ENCODE data around the gene KLF16. TPM values are rescaled to one million over a fixed set of nuclear protein-coding genes. Genes with fewer than 3 reads are reported as not detected.
"Not testable (repeated sequence)": the region's sequence is repeated elsewhere in the genome, so short reads cannot be mapped to it uniquely, and the experiment has no call there.

The KLF16 gene
- total RNA-seq, 1 experiment from 2014 or later = 26.7 TPM

- Histone ChIP-seq H3K4me3 (no peak overlapping the region), H3F3A (ENCODE audit: insufficient read depth, low read depth) (no peaks in the 10 kb centered on the region), H3K9me3 (ENCODE audit: insufficient read depth, low read depth) (no peaks in the 10 kb centered on the region), H2AFZ (no peak overlapping the region), H3K4me2 (no peak overlapping the region), H3K79me2 (ENCODE audit: low read depth) (peaks cover 33% of the 10 kb centered on the region), H4K20me1 (ENCODE audit: insufficient read depth) (peaks cover 8% of the 10 kb centered on the region; the same call in 1 of the 2 replicates), H3K36me3 (ENCODE audit: low read depth) (no peaks in the 10 kb centered on the region), H3K27ac (no peak overlapping the region), H3K9me2 (ENCODE audit: insufficient read depth) (no peaks in the 10 kb centered on the region), H3K4me1 (replicated peaks; ENCODE audit: insufficient read depth) (peaks cover 6% of the 10 kb centered on the region; the same call in 1 of the 2 replicates), H3K27me3 (ENCODE audit: insufficient read depth, low read depth) (no peaks in the 10 kb centered on the region)
- BruUV-seq (replicated peaks) = no TSS peak
- DNase-seq = no peak
- ChIA-PET POLR2A (ENCODE audit: unreplicated experiment) (no interaction called here), CTCF (no interaction called here)
- no peak for TF ChIP-seq EZH2 (IDR thresholded peaks at IDR 0.05; ENCODE audit: low read depth)
- TF ChIP-seq, protein P1, sequence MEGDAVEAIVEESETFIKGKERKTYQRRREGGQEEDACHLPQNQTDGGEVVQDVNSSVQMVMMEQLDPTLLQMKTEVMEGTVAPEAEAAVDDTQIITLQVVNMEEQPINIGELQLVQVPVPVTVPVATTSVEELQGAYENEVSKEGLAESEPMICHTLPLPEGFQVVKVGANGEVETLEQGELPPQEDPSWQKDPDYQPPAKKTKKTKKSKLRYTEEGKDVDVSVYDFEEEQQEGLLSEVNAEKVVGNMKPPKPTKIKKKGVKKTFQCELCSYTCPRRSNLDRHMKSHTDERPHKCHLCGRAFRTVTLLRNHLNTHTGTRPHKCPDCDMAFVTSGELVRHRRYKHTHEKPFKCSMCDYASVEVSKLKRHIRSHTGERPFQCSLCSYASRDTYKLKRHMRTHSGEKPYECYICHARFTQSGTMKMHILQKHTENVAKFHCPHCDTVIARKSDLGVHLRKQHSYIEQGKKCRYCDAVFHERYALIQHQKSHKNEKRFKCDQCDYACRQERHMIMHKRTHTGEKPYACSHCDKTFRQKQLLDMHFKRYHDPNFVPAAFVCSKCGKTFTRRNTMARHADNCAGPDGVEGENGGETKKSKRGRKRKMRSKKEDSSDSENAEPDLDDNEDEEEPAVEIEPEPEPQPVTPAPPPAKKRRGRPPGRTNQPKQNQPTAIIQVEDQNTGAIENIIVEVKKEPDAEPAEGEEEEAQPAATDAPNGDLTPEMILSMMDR (conservative IDR thresholded peaks at IDR 0.05) = no peak
- intact Hi-C loops (cut with micrococcal nuclease; ENCODE audit: unreplicated experiment) = no loop called here
Observed at GRCh38 chr19:1880611-1881392, 17.4 kb upstream of the KLF16 start.

- H3K9me2 ChIP-seq (ENCODE audit: insufficient read depth); H3F3A ChIP-seq (ENCODE audit: insufficient read depth, low read depth); H2AFZ ChIP-seq; H3K27ac ChIP-seq; intact Hi-C loops (cut with micrococcal nuclease; ENCODE audit: unreplicated experiment); H3K27me3 ChIP-seq (ENCODE audit: insufficient read depth, low read depth); H3K36me3 ChIP-seq (ENCODE audit: low read depth); H3K4me3 ChIP-seq; H3K4me2 ChIP-seq; POLR2A ChIA-PET (ENCODE audit: unreplicated experiment); H3K4me1 ChIP-seq (replicated peaks; ENCODE audit: insufficient read depth); BruUV-seq (replicated peaks); H3K9me3 ChIP-seq (ENCODE audit: insufficient read depth, low read depth); DNase-seq; H4K20me1 ChIP-seq (ENCODE audit: insufficient read depth); CTCF ChIA-PET: not testable (repeated sequence)
- H3K79me2 ChIP-seq (ENCODE audit: low read depth) = peaks cover 41% of the 10 kb centered on the region
Observed at GRCh38 chr19:1879982-1880381, 16.6 kb upstream of the KLF16 start.

DNA sequence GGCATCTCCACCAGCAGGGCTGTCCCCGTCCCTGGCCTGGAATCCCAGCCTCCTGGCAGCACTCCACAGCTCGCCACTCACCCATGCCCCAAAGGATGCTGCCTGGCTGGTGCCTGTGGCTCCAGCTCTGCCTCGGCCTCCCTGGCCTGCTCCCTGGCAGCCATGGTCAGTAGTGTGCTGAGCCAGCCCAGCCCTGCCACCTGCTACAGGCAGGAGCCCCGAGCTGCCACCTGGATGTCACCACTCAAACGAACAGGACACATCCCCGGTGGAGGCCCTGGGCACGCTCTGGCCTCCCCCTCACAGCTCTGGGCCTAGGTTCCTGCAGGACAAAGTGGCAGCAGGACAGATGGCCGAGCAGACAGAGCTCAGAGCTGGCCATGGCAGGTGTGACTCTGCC lies 15.2 kb upstream of the KLF16 start:
- H3K4me1 ChIP-seq (replicated peaks; ENCODE audit: insufficient read depth); H3K27me3 ChIP-seq (ENCODE audit: insufficient read depth, low read depth); intact Hi-C loops (cut with micrococcal nuclease; ENCODE audit: unreplicated experiment); H3K27ac ChIP-seq; H4K20me1 ChIP-seq (ENCODE audit: insufficient read depth); DNase-seq; H2AFZ ChIP-seq; H3F3A ChIP-seq (ENCODE audit: insufficient read depth, low read depth); H3K4me2 ChIP-seq; H3K9me2 ChIP-seq (ENCODE audit: insufficient read depth); H3K4me3 ChIP-seq; CTCF ChIA-PET; POLR2A ChIA-PET (ENCODE audit: unreplicated experiment); H3K9me3 ChIP-seq (ENCODE audit: insufficient read depth, low read depth); H3K36me3 ChIP-seq (ENCODE audit: low read depth); BruUV-seq (replicated peaks): not testable (repeated sequence)
- H3K79me2 ChIP-seq (ENCODE audit: low read depth) = peaks cover 41% of the 10 kb centered on the region

GRCh38 chr19:1877280-1877660 lies 13.9 kb upstream of the KLF16 start:
- H3K9me2 ChIP-seq (ENCODE audit: insufficient read depth); H3K4me2 ChIP-seq; H3K9me3 ChIP-seq (ENCODE audit: insufficient read depth, low read depth); BruUV-seq (replicated peaks); H3K4me1 ChIP-seq (replicated peaks; ENCODE audit: insufficient read depth); DNase-seq; H3K4me3 ChIP-seq; H3K27ac ChIP-seq; H3K27me3 ChIP-seq (ENCODE audit: insufficient read depth, low read depth); H2AFZ ChIP-seq; H4K20me1 ChIP-seq (ENCODE audit: insufficient read depth); CTCF ChIA-PET; POLR2A ChIA-PET (ENCODE audit: unreplicated experiment); H3F3A ChIP-seq (ENCODE audit: insufficient read depth, low read depth); intact Hi-C loops (cut with micrococcal nuclease; ENCODE audit: unreplicated experiment); H3K36me3 ChIP-seq (ENCODE audit: low read depth): not testable (repeated sequence)
- H3K79me2 ChIP-seq (ENCODE audit: low read depth) = peaks cover 41% of the 10 kb centered on the region

GRCh38 chr19:1876496-1877279 lies 13.3 kb upstream of the KLF16 start:
- DNase-seq; POLR2A ChIA-PET (ENCODE audit: unreplicated experiment); H4K20me1 ChIP-seq (ENCODE audit: insufficient read depth); H3K27ac ChIP-seq; H3K9me3 ChIP-seq (ENCODE audit: insufficient read depth, low read depth); H3K9me2 ChIP-seq (ENCODE audit: insufficient read depth); H3K4me1 ChIP-seq (replicated peaks; ENCODE audit: insufficient read depth); H3K27me3 ChIP-seq (ENCODE audit: insufficient read depth, low read depth); H2AFZ ChIP-seq; intact Hi-C loops (cut with micrococcal nuclease; ENCODE audit: unreplicated experiment); CTCF ChIA-PET; H3K36me3 ChIP-seq (ENCODE audit: low read depth); H3F3A ChIP-seq (ENCODE audit: insufficient read depth, low read depth); BruUV-seq (replicated peaks): not testable (repeated sequence)
- peaks cover 38% of the 10 kb centered on the region for H3K79me2 ChIP-seq (ENCODE audit: low read depth)
- H3K4me3 ChIP-seq = peak overlapping the region; percentile 77; the same call in 1 of the 2 replicates
- peak overlapping the region; percentile 65 for H3K4me2 ChIP-seq

All from PC-9 (cell line).